Measurements from ENCODE around the gene RAG1.

The RAG1 gene

DNA sequence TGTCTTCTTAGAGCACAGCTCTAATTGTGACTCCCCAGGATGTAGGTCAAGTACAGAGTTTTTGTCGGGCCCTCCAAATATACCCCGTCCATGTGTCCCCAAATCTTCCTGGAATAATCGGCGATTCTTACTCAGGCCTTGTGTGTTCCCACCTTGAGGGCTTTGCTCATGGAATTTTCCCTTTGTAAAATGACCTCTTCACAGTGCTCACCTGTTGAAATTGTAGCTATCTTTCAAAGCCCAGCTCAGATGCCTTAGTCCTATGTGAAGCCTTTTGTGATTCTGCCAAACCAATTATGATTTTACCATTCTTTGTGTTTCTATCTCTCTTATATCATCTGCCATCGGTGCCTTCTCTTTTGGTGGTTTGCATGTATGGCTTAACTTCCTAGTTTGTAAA lies 60.3 kb downstream of the RAG1 start:
- H3K27me3 Mint-ChIP-seq, result no peaks in the 10 kb centered on the region
- no peaks in the 10 kb centered on the region for H3K36me3 Mint-ChIP-seq (ENCODE audit: low read depth)
- H3K4me1 Mint-ChIP-seq (ENCODE audit: low read depth), result peaks cover 8% of the 10 kb centered on the region
- no peak overlapping the region for H3K27ac Mint-ChIP-seq
- H3K9me3 Mint-ChIP-seq, result no peaks in the 10 kb centered on the region
- intact Hi-C loops (cut with micrococcal nuclease), result no loop called here
- H3K4me3 Mint-ChIP-seq, result no peak overlapping the region

- Mint-ChIP-seq H3K9me3 (no peaks in the 10 kb centered on the region), H3K27ac (no peak overlapping the region), H3K4me1 (ENCODE audit: low read depth) (peaks cover 8% of the 10 kb centered on the region), H3K4me3 (no peak overlapping the region), H3K27me3 (no peaks in the 10 kb centered on the region), H3K36me3 (ENCODE audit: low read depth) (no peaks in the 10 kb centered on the region)
- intact Hi-C loops (cut with micrococcal nuclease), result no loop called here
Observed at GRCh38 chr11:36628765-36629244, 61.0 kb downstream of the RAG1 start.
